OCI-LY3 (cell line): ENCODE data around the gene HDAC4.

Experiments
- CTCF ChIP-seq: fragments of 200-600, 300-600 bp; sonication (generic); IDR thresholded peaks from 2 replicates; pipeline ENCODE4 v1.5.1; 2014; ENCODE audit warnings: antibody characterized with exemption, low read length, low read depth
- EZH2phosphoT487 ChIP-seq: fragments of 200-600 bp; shearing (Covaris generic); IDR thresholded peaks from 2 replicates; pipeline ENCODE4 v1.6.1; 2018; ENCODE audit warnings: antibody characterized with exemption, mixed run types, low read depth

- no peak for TF ChIP-seq CTCF
- TF ChIP-seq EZH2phosphoT487: no peak
Measured at GRCh38 chr2:239298116-239298804, 102.6 kb downstream of the HDAC4 start.
